M059J (cell line): ENCODE data around the gene KRTAP9-3. TPM values are rescaled to one million over a fixed set of nuclear protein-coding genes. Genes with fewer than 3 reads are reported as not detected.
"Not testable (repeated sequence)": the region's sequence is repeated elsewhere in the genome, so short reads cannot be mapped to it uniquely, and the experiment has no call there.

Experiments used
- DNase-seq: peaks from one replicate; pipeline ENCODE4 v3.0.0-alpha.2; 2012; ENCODE audit warnings: low read depth
- total RNA-seq: library from RNA; depleted of rRNA; stranded (reverse); fragments of >200 nt; shearing (Covaris generic); gene quantifications from 2 replicates; pipeline ENCODE4 v1.2.3, GENCODE V29; 2014; rRNA removed

Gene KRTAP9-3
- total RNA-seq, 1 experiment from 2014 or later: not detected

- DNase-seq: not testable (repeated sequence)
These were observed 17.5 kb downstream of the KRTAP9-3 start, which contains the start of gene KRTAP9-4 for GRCh38 chr17:41249637-41250240. Gene KRTAP9-4 (plus strand): TSS chr17:41249687. CDS start chr17:41249721, 34 bp downstream.

DNA sequence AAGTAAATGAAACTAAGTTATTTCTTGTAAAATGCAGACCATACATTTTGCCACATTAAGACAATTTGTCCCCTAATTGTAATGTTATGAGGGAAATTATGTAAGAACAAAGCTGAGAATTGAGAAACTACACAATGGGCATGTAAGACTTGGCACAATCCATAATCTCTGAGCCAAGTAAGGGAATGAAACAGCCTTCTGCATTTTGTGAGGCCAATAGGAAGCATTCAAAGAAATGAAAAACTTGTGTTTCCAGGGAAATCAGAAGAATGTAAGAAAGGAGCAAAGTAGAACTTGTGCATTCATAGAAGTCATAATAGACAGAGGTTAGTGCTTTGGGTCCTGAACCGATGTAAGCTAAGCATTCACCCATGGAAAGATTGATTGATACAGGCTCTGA, 19.0 kb downstream of the KRTAP9-3 start:
- no peak for DNase-seq

DNA sequence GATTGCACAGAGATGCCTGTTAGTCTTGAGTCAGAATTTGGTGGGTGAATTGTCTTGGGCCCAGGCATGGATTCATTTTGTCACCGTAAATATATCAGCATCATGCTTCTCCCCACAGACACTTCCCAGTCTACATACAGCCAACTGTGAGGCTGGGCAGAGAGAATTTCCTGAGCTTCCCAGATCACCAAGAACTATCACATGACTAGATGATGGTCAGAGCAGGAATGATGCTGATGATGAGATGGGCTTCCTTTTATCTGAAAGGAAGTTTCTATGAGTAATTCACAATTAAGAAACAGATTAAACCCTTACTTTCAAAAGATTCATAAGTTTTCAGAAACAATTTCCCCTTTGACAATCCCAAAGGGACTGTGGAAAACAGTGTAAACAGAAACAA, 22.6 kb downstream of the KRTAP9-3 start:
- no peak for DNase-seq

- DNase-seq: not testable (repeated sequence)
These were observed 23.4 kb downstream of the KRTAP9-3 start, which contains the start of gene KRTAP9-9 for GRCh38 chr17:41255381-41256290. Gene KRTAP9-9 (plus strand): TSS chr17:41255384.

DNA sequence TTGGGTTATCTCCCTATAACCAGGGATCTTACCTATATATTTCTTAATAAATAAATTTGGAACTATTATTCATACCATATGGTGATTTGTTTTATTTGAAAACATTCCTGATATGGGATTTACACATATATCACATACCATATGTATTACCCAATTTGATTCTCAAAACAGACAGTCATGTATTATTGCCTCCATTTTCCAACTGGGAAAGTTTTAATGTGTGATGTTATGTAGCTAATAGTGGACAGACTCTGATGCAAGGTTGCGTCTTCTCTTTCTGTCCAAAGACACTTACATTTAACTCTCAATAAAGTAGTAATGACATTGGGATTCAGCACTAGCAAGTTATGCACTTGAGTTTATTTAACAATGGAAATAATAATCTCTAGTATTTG, 24.0 kb downstream of the KRTAP9-3 start:
- DNase-seq: no peak

- DNase-seq: no peak
These were observed 26.2 kb downstream of the KRTAP9-3 start for GRCh38 chr17:41258406-41258805.

GRCh38 chr17:41263212-41263611, 31.0 kb downstream of the KRTAP9-3 start:
- no peak for DNase-seq

DNA sequence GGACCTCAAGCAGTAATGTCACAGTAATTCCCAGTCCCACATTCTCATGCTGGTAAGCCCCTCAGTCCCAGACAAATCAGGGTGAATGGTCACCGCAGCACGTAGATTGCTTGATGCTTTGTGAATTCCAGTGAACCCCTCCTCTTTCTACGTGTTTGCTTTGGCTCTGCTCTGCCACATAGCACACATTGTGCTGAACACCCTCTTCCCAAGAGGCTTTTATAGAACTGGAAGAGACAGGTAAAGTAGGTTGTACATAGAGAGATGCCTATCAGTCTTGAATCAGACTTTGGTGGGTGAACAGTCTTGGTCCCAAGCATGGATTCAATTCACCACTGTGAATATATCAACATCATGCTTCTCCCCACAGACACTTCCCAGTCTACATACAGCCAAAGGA, 32.4 kb downstream of the KRTAP9-3 start:
- DNase-seq: no peak

DNA sequence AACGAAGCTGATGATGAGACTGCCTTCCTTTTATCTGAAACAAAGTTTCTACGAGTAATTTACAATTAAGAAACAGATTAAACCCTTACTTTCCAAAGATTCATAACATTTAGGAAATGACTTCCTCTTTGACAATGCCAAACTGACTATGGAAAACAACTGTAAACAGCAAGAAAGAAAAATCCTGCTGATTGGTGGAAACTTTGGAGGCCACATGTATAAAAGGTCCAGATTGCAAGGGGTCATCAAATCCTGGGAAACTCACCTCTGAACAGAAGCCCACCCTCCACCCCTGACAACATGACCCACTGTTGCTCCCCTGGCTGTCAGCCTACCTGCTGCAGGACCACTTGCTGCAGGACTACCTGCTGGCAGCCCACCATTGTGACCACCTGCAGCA, 32.8 kb downstream of the KRTAP9-3 start, which contains the start of gene KRTAP9-6:
Gene KRTAP9-6 (plus strand): TSS at position 301 of the 400 bp plus-strand sequence. CDS start 0 bp downstream, at position 301.
- DNase-seq: no peak

GRCh38 chr17:41267711-41268110, 35.5 kb downstream of the KRTAP9-3 start:
- DNase-seq: peak; percentile 59

DNA sequence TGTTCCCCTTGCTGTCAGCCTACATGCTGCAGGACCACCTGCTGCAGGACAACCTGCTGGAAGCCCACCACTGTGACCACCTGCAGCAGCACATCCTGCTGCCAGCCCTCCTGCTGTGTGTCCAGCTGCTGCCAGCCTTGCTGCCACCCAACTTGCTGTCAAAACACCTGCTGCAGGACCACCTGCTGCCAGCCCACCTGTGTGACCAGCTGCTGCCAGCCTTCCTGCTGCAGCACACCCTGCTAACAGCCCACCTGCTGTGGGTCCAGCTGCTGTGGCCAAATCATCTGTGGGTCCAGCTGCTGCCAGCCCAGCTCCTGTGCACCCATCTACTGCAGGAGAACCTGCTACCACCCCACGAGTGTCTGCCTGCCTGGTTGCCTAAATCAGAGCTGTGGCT, 39.1 kb downstream of the KRTAP9-3 start:
- DNase-seq: not testable (repeated sequence)

DNA sequence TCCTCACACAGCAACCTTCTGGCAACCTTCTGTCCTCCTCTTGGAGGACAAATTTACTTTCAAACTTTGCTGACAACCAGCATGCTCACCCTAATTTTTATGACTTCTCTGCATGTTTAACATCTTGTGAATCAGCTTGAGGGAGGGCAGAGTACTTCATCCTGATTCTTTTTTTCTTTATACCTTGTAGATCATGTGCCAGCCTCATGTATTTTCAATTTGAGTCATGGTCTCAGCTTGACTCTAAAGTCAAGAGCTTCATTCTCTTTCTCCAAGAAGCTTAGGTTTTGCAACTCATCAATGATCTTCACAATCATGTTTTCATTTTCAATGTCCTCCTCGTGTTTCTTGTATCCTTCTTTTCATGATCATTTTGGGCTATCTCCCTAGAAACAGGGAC, 39.6 kb downstream of the KRTAP9-3 start:
- DNase-seq: no peak

DNA sequence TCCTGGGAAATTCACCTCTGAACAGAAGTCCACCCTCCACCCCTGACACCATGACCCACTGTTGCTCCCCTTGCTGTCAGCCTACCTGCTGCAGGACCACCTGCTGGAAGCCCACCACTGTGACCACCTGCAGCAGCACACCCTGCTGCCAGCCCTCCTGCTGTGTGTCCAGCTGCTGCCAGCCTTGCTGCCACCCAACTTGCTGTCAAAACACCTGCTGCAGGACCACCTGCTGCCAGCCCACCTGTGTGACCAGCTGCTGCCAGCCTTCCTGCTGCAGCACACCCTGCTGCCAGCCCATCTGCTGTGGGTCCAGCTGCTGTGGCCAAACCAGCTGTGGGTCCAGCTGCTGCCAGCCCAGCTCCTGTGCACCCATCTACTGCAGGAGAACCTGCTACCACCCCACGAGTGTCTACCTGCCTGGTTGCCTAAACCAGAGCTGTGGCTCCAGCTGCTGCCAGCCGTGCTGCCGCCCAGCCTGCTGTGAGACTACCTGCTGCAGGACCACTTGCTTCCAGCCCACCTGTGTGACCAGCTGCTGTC, 43.5 kb downstream of the KRTAP9-3 start, which contains the start of gene KRTAP9-7:
Gene KRTAP9-7 (plus strand): TSS at position 51 of the 543 bp plus-strand sequence. CDS start 0 bp downstream, at position 51.
- DNase-seq: not testable (repeated sequence)

- peak; percentile 65 for DNase-seq
These were observed 46.1 kb downstream of the KRTAP9-3 start for GRCh38 chr17:41278176-41278955.

Other genes starting within 250 kb of the KRTAP9-3 start
- not detected in 2 replicates for gene KRT40, start 248.1 kb upstream of the KRTAP9-3 start, total RNA-seq
- 0.22 TPM in 1 of 2 replicates, not detected in the other for gene KRTAP3-3, start 238.3 kb upstream of the KRTAP9-3 start, total RNA-seq
- gene KRTAP3-2, start 232.5 kb upstream of the KRTAP9-3 start, total RNA-seq: not detected in 2 replicates
- 0.64 and 0.71 TPM in 2 replicates for gene KRTAP3-1, start 223.3 kb upstream of the KRTAP9-3 start, total RNA-seq
- gene KRTAP1-5, start 205.2 kb upstream of the KRTAP9-3 start, total RNA-seq: 3.2 and 5.7 TPM in 2 replicates
- gene KRTAP1-4, start 202.3 kb upstream of the KRTAP9-3 start, total RNA-seq: not detected in 2 replicates
- not detected in 2 replicates for gene KRTAP1-3, start 197.6 kb upstream of the KRTAP9-3 start, total RNA-seq
- not detected in 2 replicates for gene KRTAP1-1, start 191.0 kb upstream of the KRTAP9-3 start, total RNA-seq
- gene KRTAP2-1, start 185.1 kb upstream of the KRTAP9-3 start, total RNA-seq: not detected in 2 replicates
- not detected in 2 replicates for gene KRTAP2-2, start 177.2 kb upstream of the KRTAP9-3 start, total RNA-seq
- 0.34 and 3.2 TPM in 2 replicates for gene KRTAP2-3, start 172.3 kb upstream of the KRTAP9-3 start, total RNA-seq
- not detected in 2 replicates for gene KRTAP2-4, start 166.6 kb upstream of the KRTAP9-3 start, total RNA-seq
- gene KRTAP4-7, start 148.3 kb upstream of the KRTAP9-3 start, total RNA-seq: not detected in 2 replicates
- gene KRTAP4-8, start 134.3 kb upstream of the KRTAP9-3 start, total RNA-seq: 0.10 TPM in 1 of 2 replicates, not detected in the other
- not detected in 2 replicates for gene KRTAP4-16, start 130.2 kb upstream of the KRTAP9-3 start, total RNA-seq
- gene KRTAP4-9, start 127.1 kb upstream of the KRTAP9-3 start, total RNA-seq: not detected in 2 replicates
- not detected in 2 replicates for gene KRTAP4-11, start 114.1 kb upstream of the KRTAP9-3 start, total RNA-seq
- gene KRTAP4-12, start 108.3 kb upstream of the KRTAP9-3 start, total RNA-seq: not detected in 2 replicates
- not detected in 2 replicates for gene KRTAP4-6, start 91.9 kb upstream of the KRTAP9-3 start, total RNA-seq
- not detected in 2 replicates for gene KRTAP4-5, start 82.6 kb upstream of the KRTAP9-3 start, total RNA-seq
- not detected in 2 replicates for gene KRTAP4-4, start 71.7 kb upstream of the KRTAP9-3 start, total RNA-seq
- not detected in 2 replicates for gene KRTAP4-3, start 64.2 kb upstream of the KRTAP9-3 start, total RNA-seq
- gene KRTAP4-2, start 54.2 kb upstream of the KRTAP9-3 start, total RNA-seq: not detected in 2 replicates
- gene KRTAP4-1, start 47.5 kb upstream of the KRTAP9-3 start, total RNA-seq: not detected in 2 replicates
- not detected in 2 replicates for gene KRTAP9-1, start 42.6 kb upstream of the KRTAP9-3 start, total RNA-seq
- gene KRTAP9-2, start 5.8 kb upstream of the KRTAP9-3 start, total RNA-seq: not detected in 2 replicates
- not detected in 2 replicates for gene KRTAP9-8, start 5.5 kb downstream of the KRTAP9-3 start, total RNA-seq
- gene KRTAP9-4, start 17.2 kb downstream of the KRTAP9-3 start, total RNA-seq: not detected in 2 replicates
- not detected in 2 replicates for gene KRTAP9-9, start 22.9 kb downstream of the KRTAP9-3 start, total RNA-seq
- not detected in 2 replicates for gene KRTAP9-6, start 32.9 kb downstream of the KRTAP9-3 start, total RNA-seq
- not detected in 2 replicates for gene KRTAP9-7, start 43.2 kb downstream of the KRTAP9-3 start, total RNA-seq
- gene KRTAP29-1, start 70.4 kb downstream of the KRTAP9-3 start, total RNA-seq: not detected in 2 replicates
- gene KRTAP16-1, start 76.9 kb downstream of the KRTAP9-3 start, total RNA-seq: not detected in 2 replicates
- not detected in 2 replicates for gene KRTAP17-1, start 83.3 kb downstream of the KRTAP9-3 start, total RNA-seq
- gene KRT33A, start 118.4 kb downstream of the KRTAP9-3 start, total RNA-seq: 0.17 TPM in 1 of 2 replicates, not detected in the other
- gene KRT33B, start 137.4 kb downstream of the KRTAP9-3 start, total RNA-seq: 1.3 TPM in 1 of 2 replicates, not detected in the other
- 6.7 and 7.6 TPM in 2 replicates for gene KRT34, start 149.9 kb downstream of the KRTAP9-3 start, total RNA-seq
- not detected in 2 replicates for gene KRT31, start 165.2 kb downstream of the KRTAP9-3 start, total RNA-seq
- gene KRT37, start 192.1 kb downstream of the KRTAP9-3 start, total RNA-seq: not detected in 2 replicates
- not detected in 2 replicates for gene KRT38, start 208.5 kb downstream of the KRTAP9-3 start, total RNA-seq
- 0.05 TPM in 1 of 2 replicates, not detected in the other for gene KRT32, start 234.9 kb downstream of the KRTAP9-3 start, total RNA-seq
- gene KRT35, start 248.7 kb downstream of the KRTAP9-3 start, total RNA-seq: not detected in 2 replicates